ENCODE results near the gene PTPRG.

Gene PTPRG

GRCh38 chr3:61793056-61793455 is 231.7 kb downstream of the PTPRG start:
- Mint-ChIP-seq H3K36me3 (no peaks in the 10 kb centered on the region), H3K27ac (no peak overlapping the region), H3K27me3 (no peaks in the 10 kb centered on the region), H3K4me3 (no peak overlapping the region), H3K4me1 (no peaks in the 10 kb centered on the region), H3K9me3 (no peaks in the 10 kb centered on the region)
- no peak for ATAC-seq

GRCh38 chr3:61793521-61793920 is 232.2 kb downstream of the PTPRG start:
- Mint-ChIP-seq H3K9me3 (no peaks in the 10 kb centered on the region), H3K27ac (no peak overlapping the region), H3K4me1 (no peaks in the 10 kb centered on the region), H3K4me3 (no peak overlapping the region), H3K36me3 (no peaks in the 10 kb centered on the region), H3K27me3 (no peaks in the 10 kb centered on the region)
- no peak for ATAC-seq

GRCh38 chr3:61794341-61794740 is 233.0 kb downstream of the PTPRG start:
- Mint-ChIP-seq H3K4me1 (no peaks in the 10 kb centered on the region), H3K36me3 (no peaks in the 10 kb centered on the region), H3K4me3 (no peak overlapping the region), H3K9me3 (no peaks in the 10 kb centered on the region), H3K27me3 (no peaks in the 10 kb centered on the region), H3K27ac (no peak overlapping the region)
- no peak for ATAC-seq

DNA sequence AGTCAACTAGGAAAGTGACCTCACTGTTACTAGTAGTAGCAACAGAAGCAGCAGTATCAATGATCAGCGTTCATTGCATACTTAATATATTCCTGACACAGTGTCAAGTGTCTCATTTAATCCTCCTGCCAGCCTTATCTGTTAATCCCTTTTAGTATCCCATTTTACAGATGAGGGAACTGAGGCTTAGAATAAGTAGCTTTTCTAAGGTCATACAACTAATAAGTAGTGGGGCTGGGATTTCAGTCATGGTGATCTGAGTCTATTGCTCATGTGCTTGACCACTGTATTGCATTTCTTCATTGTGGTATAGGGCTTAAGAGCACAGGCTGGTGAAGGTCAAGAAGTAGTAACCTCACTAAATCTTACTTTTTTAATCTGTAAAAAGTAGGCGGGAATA is 233.6 kb downstream of the PTPRG start:
- no peaks in the 10 kb centered on the region for H3K36me3 Mint-ChIP-seq
- no peak overlapping the region for H3K4me3 Mint-ChIP-seq
- H3K27ac Mint-ChIP-seq, result no peak overlapping the region
- no peaks in the 10 kb centered on the region for H3K9me3 Mint-ChIP-seq
- no peaks in the 10 kb centered on the region for H3K4me1 Mint-ChIP-seq
- H3K27me3 Mint-ChIP-seq, result no peaks in the 10 kb centered on the region
- ATAC-seq, result no peak

- H3K9me3 Mint-ChIP-seq, result no peaks in the 10 kb centered on the region
- no peaks in the 10 kb centered on the region for H3K4me1 Mint-ChIP-seq
- no peak overlapping the region for H3K27ac Mint-ChIP-seq
- no peak for ATAC-seq
- H3K4me3 Mint-ChIP-seq, result no peak overlapping the region
- no peaks in the 10 kb centered on the region for H3K36me3 Mint-ChIP-seq
- H3K27me3 Mint-ChIP-seq, result no peaks in the 10 kb centered on the region
These were observed 234.8 kb downstream of the PTPRG start for GRCh38 chr3:61796088-61796680.

GRCh38 chr3:61796911-61797310 is 235.5 kb downstream of the PTPRG start:
- H3K4me3 Mint-ChIP-seq, result no peak overlapping the region

DNA sequence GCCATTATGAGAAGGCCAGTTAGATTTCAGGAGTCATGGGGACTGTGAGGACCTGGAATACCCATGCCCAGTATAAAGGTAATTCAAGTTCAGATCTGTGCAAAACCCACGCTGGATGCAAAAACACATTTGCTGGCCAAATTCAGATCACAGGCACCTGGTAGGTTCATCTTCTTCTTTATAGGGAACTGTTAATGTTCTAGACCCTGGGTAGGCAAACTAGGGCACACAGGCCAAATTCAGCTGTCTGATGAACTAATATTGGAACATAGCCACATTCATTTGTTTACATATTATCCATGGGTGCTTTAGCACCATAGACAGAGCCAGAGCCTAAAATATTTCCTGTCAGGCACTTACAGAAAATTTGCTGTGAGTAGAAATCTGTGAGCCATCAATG is 241.4 kb downstream of the PTPRG start:
- Mint-ChIP-seq H3K27ac (no peak overlapping the region), H3K36me3 (no peaks in the 10 kb centered on the region), H3K27me3 (no peaks in the 10 kb centered on the region), H3K9me3 (no peaks in the 10 kb centered on the region), H3K4me1 (no peaks in the 10 kb centered on the region), H3K4me3 (no peak overlapping the region)
- ATAC-seq, result no peak

More at GRCh38 chr3:61796911-61797310, 235.5 kb downstream of the PTPRG start:
- no peaks in the 10 kb centered on the region for H3K36me3 Mint-ChIP-seq
- H3K27me3 Mint-ChIP-seq, result no peaks in the 10 kb centered on the region
- H3K9me3 Mint-ChIP-seq, result no peaks in the 10 kb centered on the region
- ATAC-seq, result no peak
- H3K4me1 Mint-ChIP-seq, result no peaks in the 10 kb centered on the region
- H3K27ac Mint-ChIP-seq, result no peak overlapping the region

DNA sequence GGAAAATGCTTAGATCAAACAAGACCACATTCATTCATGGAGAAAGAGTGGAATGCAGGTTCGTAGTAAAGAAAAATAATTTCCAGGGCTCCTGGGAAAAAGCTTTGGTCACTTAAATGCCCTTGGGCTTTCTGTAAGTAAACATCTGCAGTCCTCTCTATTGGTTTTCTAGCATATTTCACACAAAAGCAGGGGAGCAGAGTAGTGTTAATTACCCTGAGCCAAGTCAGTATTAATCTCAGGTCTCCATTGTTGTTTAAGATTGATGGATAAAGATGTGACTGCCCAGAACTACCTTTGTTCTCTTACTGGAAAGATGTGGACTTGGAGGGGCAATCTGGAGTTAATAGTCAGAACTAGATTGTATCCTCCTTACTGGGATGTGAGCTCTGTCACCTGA is 242.6 kb downstream of the PTPRG start:
- Mint-ChIP-seq H3K36me3 (no peaks in the 10 kb centered on the region), H3K27ac (no peak overlapping the region), H3K9me3 (no peaks in the 10 kb centered on the region), H3K27me3 (no peaks in the 10 kb centered on the region), H3K4me3 (no peak overlapping the region), H3K4me1 (no peaks in the 10 kb centered on the region)
- no peak for ATAC-seq

GRCh38 chr3:61804782-61805181 is 243.4 kb downstream of the PTPRG start:
- Mint-ChIP-seq H3K36me3 (no peaks in the 10 kb centered on the region), H3K4me3 (no peak overlapping the region), H3K27ac (no peak overlapping the region), H3K27me3 (no peaks in the 10 kb centered on the region), H3K4me1 (no peaks in the 10 kb centered on the region), H3K9me3 (no peaks in the 10 kb centered on the region)
- no peak for ATAC-seq

- peak; percentile 47 for ATAC-seq
- H3K4me1 Mint-ChIP-seq, result no peaks in the 10 kb centered on the region
- no peaks in the 10 kb centered on the region for H3K9me3 Mint-ChIP-seq
- no peaks in the 10 kb centered on the region for H3K36me3 Mint-ChIP-seq
- no peaks in the 10 kb centered on the region for H3K27me3 Mint-ChIP-seq
- H3K27ac Mint-ChIP-seq, result no peak overlapping the region
- H3K4me3 Mint-ChIP-seq, result no peak overlapping the region
These were observed 244.2 kb downstream of the PTPRG start for GRCh38 chr3:61805510-61806080.

GRCh38 chr3:61806810-61807209 is 245.4 kb downstream of the PTPRG start:
- ATAC-seq, result no peak
- no peaks in the 10 kb centered on the region for H3K9me3 Mint-ChIP-seq
- H3K4me3 Mint-ChIP-seq, result no peak overlapping the region
- H3K36me3 Mint-ChIP-seq, result no peaks in the 10 kb centered on the region
- no peaks in the 10 kb centered on the region for H3K27me3 Mint-ChIP-seq
- H3K4me1 Mint-ChIP-seq, result no peaks in the 10 kb centered on the region
- no peak overlapping the region for H3K27ac Mint-ChIP-seq

GRCh38 chr3:61807865-61808276 is 246.5 kb downstream of the PTPRG start:
- ATAC-seq, result no peak
- Mint-ChIP-seq H3K9me3 (no peaks in the 10 kb centered on the region), H3K27ac (no peak overlapping the region), H3K4me1 (no peaks in the 10 kb centered on the region), H3K27me3 (no peaks in the 10 kb centered on the region), H3K36me3 (no peaks in the 10 kb centered on the region), H3K4me3 (no peak overlapping the region)

DNA sequence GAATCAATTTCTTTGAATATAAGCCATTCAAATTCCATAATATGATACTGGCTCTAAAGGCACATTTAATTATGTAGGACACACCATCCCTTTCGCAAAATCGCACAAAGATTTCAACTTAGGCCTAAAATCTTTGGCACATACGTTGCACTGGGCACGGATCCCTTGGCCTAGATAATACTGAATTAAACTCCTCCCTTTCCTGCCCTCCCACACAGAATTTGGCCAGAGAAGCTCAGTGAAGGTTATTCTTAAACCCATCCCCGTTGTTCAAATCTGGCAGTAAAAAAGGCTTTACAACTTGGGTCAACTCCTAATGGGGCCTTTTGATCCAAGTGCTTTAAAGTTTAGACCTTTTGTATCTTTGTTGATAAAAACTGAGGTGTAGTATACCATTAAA is 247.2 kb downstream of the PTPRG start:
- no peaks in the 10 kb centered on the region for H3K36me3 Mint-ChIP-seq
- no peak for ATAC-seq
- H3K4me1 Mint-ChIP-seq, result no peaks in the 10 kb centered on the region
- no peaks in the 10 kb centered on the region for H3K27me3 Mint-ChIP-seq
- H3K27ac Mint-ChIP-seq, result no peak overlapping the region
- no peak overlapping the region for H3K4me3 Mint-ChIP-seq
- no peaks in the 10 kb centered on the region for H3K9me3 Mint-ChIP-seq

GRCh38 chr3:61808999-61809398 is 247.6 kb downstream of the PTPRG start:
- Mint-ChIP-seq H3K4me3 (no peak overlapping the region), H3K27ac (no peak overlapping the region), H3K4me1 (no peaks in the 10 kb centered on the region), H3K36me3 (no peaks in the 10 kb centered on the region), H3K9me3 (no peaks in the 10 kb centered on the region), H3K27me3 (no peaks in the 10 kb centered on the region)
- no peak for ATAC-seq

- ATAC-seq, result no peak
- Mint-ChIP-seq H3K9me3 (no peaks in the 10 kb centered on the region), H3K27me3 (no peaks in the 10 kb centered on the region), H3K4me1 (no peaks in the 10 kb centered on the region), H3K36me3 (no peaks in the 10 kb centered on the region), H3K4me3 (no peak overlapping the region), H3K27ac (no peak overlapping the region)
These were observed 248.5 kb downstream of the PTPRG start for GRCh38 chr3:61809879-61810278.

DNA sequence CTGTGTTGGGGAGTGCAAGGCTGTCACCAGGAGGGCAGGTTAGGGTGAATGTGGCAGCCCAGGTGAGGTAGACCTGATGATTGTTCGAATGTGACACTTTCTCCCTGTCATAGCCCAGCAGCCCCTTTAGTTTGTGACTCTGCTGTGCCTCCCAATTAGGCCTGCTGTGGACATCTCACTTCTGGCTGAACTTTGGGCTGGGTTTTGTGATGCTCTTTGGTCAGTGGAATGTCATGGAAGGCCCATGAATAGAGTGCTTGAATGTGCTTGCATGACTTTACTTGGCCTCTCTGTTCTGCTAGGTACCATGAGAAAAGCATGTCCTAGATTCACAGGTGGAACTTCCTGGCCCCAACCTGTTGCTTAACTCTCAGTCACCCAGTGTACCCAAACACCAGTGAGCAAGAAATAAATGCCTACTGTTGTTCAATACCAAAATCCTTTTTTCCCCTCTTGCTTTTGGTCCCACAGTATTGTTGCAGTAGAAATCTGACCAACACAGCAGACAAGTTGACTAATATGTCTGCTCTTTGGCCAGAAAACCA is 249.7 kb downstream of the PTPRG start:
- no peaks in the 10 kb centered on the region for H3K9me3 Mint-ChIP-seq
- no peak overlapping the region for H3K27ac Mint-ChIP-seq
- no peaks in the 10 kb centered on the region for H3K36me3 Mint-ChIP-seq
- H3K4me3 Mint-ChIP-seq, result no peak overlapping the region
- H3K4me1 Mint-ChIP-seq, result no peaks in the 10 kb centered on the region
- no peak for ATAC-seq
- no peaks in the 10 kb centered on the region for H3K27me3 Mint-ChIP-seq
